Measurements from ENCODE around the gene CD160.
A peak's percentile ranks its signal among the peaks of the same experiment; 100 is the strongest.

CD160 gene

GRCh38 chr1:145747398-145748247 is 28.3 kb downstream of the CD160 start:
- Histone ChIP-seq H3K36me3 (ENCODE audit: control insufficient read depth in 2 of 2, insufficient read depth in 1 of 2, low read length in 2 of 2) (peaks cover 0 to 59% of the 10 kb centered on the region in 2 experiments; a peak in 2 of 3 replicates), H3K27ac (ENCODE audit: extremely low read depth, low read depth, low read length) (no peak overlapping the region)
- POLR2A ChIA-PET: no interaction called here

GRCh38 chr1:145750426-145750825 is 31.1 kb downstream of the CD160 start:
- no peak for TF ChIP-seq GFI1B (tag by site-specific recombination; IDR thresholded peaks at IDR 0.05)
- TF ChIP-seq ZNF560 (tag by site-specific recombination; IDR thresholded peaks at IDR 0.05; ENCODE audit: borderline replicate concordance): no peak
- TF ChIP-seq ZNF146 (tag by site-specific recombination; IDR thresholded peaks at IDR 0.05): no peak
- TF ChIP-seq ZNF791 (tag by site-specific recombination; IDR thresholded peaks at IDR 0.05): no peak
- TF ChIP-seq ZNF521 (tag by site-specific recombination; IDR thresholded peaks at IDR 0.05): no peak
- no peak for TF ChIP-seq ZNF2 (tag by site-specific recombination; IDR thresholded peaks at IDR 0.05)
- TF ChIP-seq ZNF292 (tag by site-specific recombination; IDR thresholded peaks at IDR 0.05; ENCODE audit: borderline replicate concordance, low read depth): no peak
- TF ChIP-seq ZNF366 (tag by site-specific recombination; conservative IDR thresholded peaks at IDR 0.05): no peak
- no peak for TF ChIP-seq ZNF426 (tag by site-specific recombination; IDR thresholded peaks at IDR 0.05)
- no peak for TF ChIP-seq ZNF175 (tag by site-specific recombination; IDR thresholded peaks at IDR 0.05)
- TF ChIP-seq ZNF600 (tag by site-specific recombination; IDR thresholded peaks at IDR 0.05): no peak
- TF ChIP-seq ZNF19 (tag by site-specific recombination; IDR thresholded peaks at IDR 0.05; ENCODE audit: low read depth): no peak
- TF ChIP-seq ZFP3 (tag by site-specific recombination; IDR thresholded peaks at IDR 0.05; ENCODE audit: low read depth): no peak
- TF ChIP-seq ZNF530 (tag by site-specific recombination; IDR thresholded peaks at IDR 0.05; ENCODE audit: low read depth): no peak
- no peak for TF ChIP-seq MZF1 (tag by site-specific recombination; IDR thresholded peaks at IDR 0.05; ENCODE audit: borderline replicate concordance)
- no peak for TF ChIP-seq ZNF48 (tag by site-specific recombination; IDR thresholded peaks at IDR 0.05)
- TF ChIP-seq ZNF184 (tag by site-specific recombination; IDR thresholded peaks at IDR 0.05): no peak
- no peak for TF ChIP-seq ZNF76 (tag by site-specific recombination; IDR thresholded peaks at IDR 0.05; ENCODE audit: borderline replicate concordance, low read depth)
- no peak for TF ChIP-seq ZNF548 (tag by site-specific recombination; IDR thresholded peaks at IDR 0.05)
- Histone ChIP-seq H3K4me1 (ENCODE audit: control insufficient read depth, insufficient read depth, low read length) (peaks cover 3% of the 10 kb centered on the region; the same call in 1 of the 2 replicates), H3K4me3 (ENCODE audit: low read depth, low read length) (no peak overlapping the region), H3K9me3 (ENCODE audit: control insufficient read depth, insufficient read depth, low read depth, low read length) (no peaks in the 10 kb centered on the region), H3K27ac (ENCODE audit: extremely low read depth, low read depth, low read length) (no peak overlapping the region), H3K36me3 (ENCODE audit: control insufficient read depth in 2 of 2, insufficient read depth in 1 of 2, low read length in 2 of 2) (peaks cover 0 to 38% of the 10 kb centered on the region in 2 experiments; a peak in 2 of 3 replicates)
- ChIA-PET CTCF (interaction anchor here (0.7 to 1.8 kb wide), 2 partner anchors 30 to 100 kb away, joined by 3 to 8 read pairs; no protein-coding TSS in a partner anchor), POLR2A (no interaction called here)

More at GRCh38 chr1:145747398-145748247, 28.3 kb downstream of the CD160 start:
- Histone ChIP-seq H3K4me1 (ENCODE audit: control insufficient read depth, insufficient read depth, low read length) (peaks cover 3% of the 10 kb centered on the region; the same call in 1 of the 2 replicates), H3K9me3 (ENCODE audit: control insufficient read depth, insufficient read depth, low read depth, low read length) (no peaks in the 10 kb centered on the region), H3K4me3 (ENCODE audit: low read depth, low read length) (no peak overlapping the region)
- 0 out of 2 replicates have a peak, but pooled peaks have one; percentile 21 for TF ChIP-seq SCRT2 (tag by site-specific recombination; IDR thresholded peaks at IDR 0.05)
- TF ChIP-seq ZNF518A (tag by site-specific recombination; conservative IDR thresholded peaks at IDR 0.05; ENCODE audit: low read depth): no peak
- CTCF ChIA-PET: no interaction called here
